Body of pancreas (tissue), 4 donors: ENCODE data around the gene IL17F.

Experiments
- POLR2A ChIP-seq, 3 donors: fragments of 450-650 bp; IDR thresholded peaks; one replicate each; pipeline ENCODE4 v1.6.1; 2016; ENCODE audit warnings: antibody characterized with exemption in 3 of 3, mild to moderate bottlenecking in 2 of 3
- TF ChIP-seq, protein P1 (sequence below), 7 experiments: fragments of 450-650 bp in 4 of 7; fragments of 200-600 bp in 3 of 7; sonication (generic) in 3 of 7; IDR thresholded peaks; one replicate each; pipeline ENCODE4 v1.5.1; 2016 to 2019; ENCODE audit warnings: antibody characterized with exemption in 7 of 7

GRCh38 chr6:52233005-52233404 lies 11.3 kb downstream of the IL17F start:
- TF ChIP-seq, protein P1, sequence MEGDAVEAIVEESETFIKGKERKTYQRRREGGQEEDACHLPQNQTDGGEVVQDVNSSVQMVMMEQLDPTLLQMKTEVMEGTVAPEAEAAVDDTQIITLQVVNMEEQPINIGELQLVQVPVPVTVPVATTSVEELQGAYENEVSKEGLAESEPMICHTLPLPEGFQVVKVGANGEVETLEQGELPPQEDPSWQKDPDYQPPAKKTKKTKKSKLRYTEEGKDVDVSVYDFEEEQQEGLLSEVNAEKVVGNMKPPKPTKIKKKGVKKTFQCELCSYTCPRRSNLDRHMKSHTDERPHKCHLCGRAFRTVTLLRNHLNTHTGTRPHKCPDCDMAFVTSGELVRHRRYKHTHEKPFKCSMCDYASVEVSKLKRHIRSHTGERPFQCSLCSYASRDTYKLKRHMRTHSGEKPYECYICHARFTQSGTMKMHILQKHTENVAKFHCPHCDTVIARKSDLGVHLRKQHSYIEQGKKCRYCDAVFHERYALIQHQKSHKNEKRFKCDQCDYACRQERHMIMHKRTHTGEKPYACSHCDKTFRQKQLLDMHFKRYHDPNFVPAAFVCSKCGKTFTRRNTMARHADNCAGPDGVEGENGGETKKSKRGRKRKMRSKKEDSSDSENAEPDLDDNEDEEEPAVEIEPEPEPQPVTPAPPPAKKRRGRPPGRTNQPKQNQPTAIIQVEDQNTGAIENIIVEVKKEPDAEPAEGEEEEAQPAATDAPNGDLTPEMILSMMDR (IDR thresholded peaks at IDR 0.05) = no peak
- TF ChIP-seq POLR2A (IDR thresholded peaks at IDR 0.05) = no peak
